Measurements from ENCODE around the gene LYZL4.

LYZL4 gene

GRCh38 chr3:42434777-42435380 is 24.5 kb upstream of the LYZL4 start:
- Histone ChIP-seq H3K36me3 (ENCODE audit: control insufficient read depth, low read length) (no peaks in the 10 kb centered on the region), H3K4me1 (ENCODE audit: control insufficient read depth, low read length) (no peaks in the 10 kb centered on the region), H3K9me3 (ENCODE audit: control insufficient read depth, insufficient read depth, low read length) (no peaks in the 10 kb centered on the region), H3K27me3 (ENCODE audit: control insufficient read depth, low read length) (peaks cover 12% of the 10 kb centered on the region), H4K20me1 (ENCODE audit: control insufficient read depth, insufficient read depth, low read depth, low read length) (no peaks in the 10 kb centered on the region), H3K9me2 (replicated peaks; ENCODE audit: control insufficient read depth, low read length) (no peaks in the 10 kb centered on the region), H3K27ac (ENCODE audit: low read depth, low read length) (no peak overlapping the region), H3K4me2 (ENCODE audit: low read length) (no peak overlapping the region), H3K79me2 (ENCODE audit: control insufficient read depth, low read length) (no peaks in the 10 kb centered on the region), H3F3A (ENCODE audit: control insufficient read depth, insufficient read depth) (no peaks in the 10 kb centered on the region), H3K4me3 (ENCODE audit: low read length) (no peak overlapping the region)
- no peak for TF ChIP-seq EZH2phosphoT487 (IDR thresholded peaks at IDR 0.05; ENCODE audit: borderline replicate concordance, low read length)
- TF ChIP-seq, protein P1, sequence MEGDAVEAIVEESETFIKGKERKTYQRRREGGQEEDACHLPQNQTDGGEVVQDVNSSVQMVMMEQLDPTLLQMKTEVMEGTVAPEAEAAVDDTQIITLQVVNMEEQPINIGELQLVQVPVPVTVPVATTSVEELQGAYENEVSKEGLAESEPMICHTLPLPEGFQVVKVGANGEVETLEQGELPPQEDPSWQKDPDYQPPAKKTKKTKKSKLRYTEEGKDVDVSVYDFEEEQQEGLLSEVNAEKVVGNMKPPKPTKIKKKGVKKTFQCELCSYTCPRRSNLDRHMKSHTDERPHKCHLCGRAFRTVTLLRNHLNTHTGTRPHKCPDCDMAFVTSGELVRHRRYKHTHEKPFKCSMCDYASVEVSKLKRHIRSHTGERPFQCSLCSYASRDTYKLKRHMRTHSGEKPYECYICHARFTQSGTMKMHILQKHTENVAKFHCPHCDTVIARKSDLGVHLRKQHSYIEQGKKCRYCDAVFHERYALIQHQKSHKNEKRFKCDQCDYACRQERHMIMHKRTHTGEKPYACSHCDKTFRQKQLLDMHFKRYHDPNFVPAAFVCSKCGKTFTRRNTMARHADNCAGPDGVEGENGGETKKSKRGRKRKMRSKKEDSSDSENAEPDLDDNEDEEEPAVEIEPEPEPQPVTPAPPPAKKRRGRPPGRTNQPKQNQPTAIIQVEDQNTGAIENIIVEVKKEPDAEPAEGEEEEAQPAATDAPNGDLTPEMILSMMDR (IDR thresholded peaks at IDR 0.05; ENCODE audit: low read depth, low read length, poor library complexity, severe bottlenecking) = no peak

DNA sequence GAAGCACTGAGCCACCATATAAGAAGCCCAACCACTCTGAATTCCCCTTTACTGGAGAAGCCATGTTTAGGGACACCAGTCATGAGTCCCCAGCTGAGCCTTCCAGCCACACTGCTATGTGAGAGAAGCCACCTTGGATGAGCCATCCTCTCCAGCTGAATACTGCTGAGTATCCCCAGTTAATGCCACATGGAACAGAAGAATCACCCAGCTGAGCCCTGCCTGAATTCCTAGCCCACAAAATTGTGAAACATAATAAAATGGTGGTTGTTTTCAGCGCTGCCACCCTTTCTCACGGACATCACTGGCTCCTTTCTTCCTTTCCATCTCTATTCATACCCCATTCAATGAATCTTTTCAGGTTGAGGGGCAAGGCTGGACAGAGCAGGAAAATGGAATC is 22.1 kb upstream of the LYZL4 start:
- no peaks in the 10 kb centered on the region for H4K20me1 ChIP-seq (ENCODE audit: control insufficient read depth, insufficient read depth, low read depth, low read length)
- H3K79me2 ChIP-seq (ENCODE audit: control insufficient read depth, low read length) = no peaks in the 10 kb centered on the region
- H3K9me2 ChIP-seq (replicated peaks; ENCODE audit: control insufficient read depth, low read length) = no peaks in the 10 kb centered on the region
- no peaks in the 10 kb centered on the region for H3K36me3 ChIP-seq (ENCODE audit: control insufficient read depth, low read length)
- H3K4me1 ChIP-seq (ENCODE audit: control insufficient read depth, low read length) = no peaks in the 10 kb centered on the region
- no peak overlapping the region for H3K4me2 ChIP-seq (ENCODE audit: low read length)
- TF ChIP-seq EZH2phosphoT487 (IDR thresholded peaks at IDR 0.05; ENCODE audit: borderline replicate concordance, low read length) = no peak
- TF ChIP-seq, protein P1 (IDR thresholded peaks at IDR 0.05; ENCODE audit: low read depth, low read length, poor library complexity, severe bottlenecking) = no peak
- H3K9me3 ChIP-seq (ENCODE audit: control insufficient read depth, insufficient read depth, low read length) = no peaks in the 10 kb centered on the region
- H3K27me3 ChIP-seq (ENCODE audit: control insufficient read depth, low read length) = peaks cover 12% of the 10 kb centered on the region
- H3K27ac ChIP-seq (ENCODE audit: low read depth, low read length) = no peak overlapping the region
- no peak overlapping the region for H3K4me3 ChIP-seq (ENCODE audit: low read length)
- no peaks in the 10 kb centered on the region for H3F3A ChIP-seq (ENCODE audit: control insufficient read depth, insufficient read depth)

GRCh38 chr3:42430781-42431532 is 20.5 kb upstream of the LYZL4 start:
- H3F3A ChIP-seq (ENCODE audit: control insufficient read depth, insufficient read depth) = no peaks in the 10 kb centered on the region
- H4K20me1 ChIP-seq (ENCODE audit: control insufficient read depth, insufficient read depth, low read depth, low read length) = no peaks in the 10 kb centered on the region
- H3K36me3 ChIP-seq (ENCODE audit: control insufficient read depth, low read length) = no peaks in the 10 kb centered on the region
- no peak overlapping the region for H3K27ac ChIP-seq (ENCODE audit: low read depth, low read length)
- TF ChIP-seq EZH2phosphoT487 (IDR thresholded peaks at IDR 0.05; ENCODE audit: borderline replicate concordance, low read length) = no peak
- TF ChIP-seq, protein P1 (IDR thresholded peaks at IDR 0.05; ENCODE audit: low read depth, low read length, poor library complexity, severe bottlenecking) = no peak
- H3K4me1 ChIP-seq (ENCODE audit: control insufficient read depth, low read length) = no peaks in the 10 kb centered on the region
- H3K27me3 ChIP-seq (ENCODE audit: control insufficient read depth, low read length) = peaks cover 12% of the 10 kb centered on the region
- no peaks in the 10 kb centered on the region for H3K9me3 ChIP-seq (ENCODE audit: control insufficient read depth, insufficient read depth, low read length)
- no peak overlapping the region for H3K4me2 ChIP-seq (ENCODE audit: low read length)
- H3K9me2 ChIP-seq (replicated peaks; ENCODE audit: control insufficient read depth, low read length) = no peaks in the 10 kb centered on the region
- no peaks in the 10 kb centered on the region for H3K79me2 ChIP-seq (ENCODE audit: control insufficient read depth, low read length)
- H3K4me3 ChIP-seq (ENCODE audit: low read length) = no peak overlapping the region
